Immature natural killer cell (primary cell): ENCODE measurements around the gene TRIM2. TPM values are rescaled to one million over a fixed set of nuclear protein-coding genes. Genes with fewer than 3 reads are reported as not detected.
"Not testable (repeated sequence)": the region's sequence is repeated elsewhere in the genome, so short reads cannot be mapped to it uniquely, and the experiment has no call there.

ENCODE experiments used
- DNase-seq, 3 donors: peaks; one replicate each; pipeline ENCODE4 v3.0.0; 2022; ENCODE audit warnings: mixed read lengths in 1 of 3
- H3K27ac Mint-ChIP-seq, 6 donors: one replicate each; pipeline ENCODE4 v1.8.0; 2020; ENCODE audit warnings: mixed read lengths in 6 of 6, mild to moderate bottlenecking in 5 of 6, inconsistent platforms in 4 of 6, moderate library complexity in 3 of 6
- H3K27me3 Mint-ChIP-seq, 3 donors: one replicate each; pipeline ENCODE4 v1.8.0; 2020 to 2021; ENCODE audit warnings: low read depth in 3 of 3, mild to moderate bottlenecking in 3 of 3, mixed read lengths in 3 of 3, moderate library complexity in 3 of 3, inconsistent platforms in 1 of 3
- H3K36me3 Mint-ChIP-seq, 3 donors: one replicate each; pipeline ENCODE4 v1.8.0; 2020; ENCODE audit warnings: mixed read lengths in 3 of 3, inconsistent platforms in 2 of 3, mild to moderate bottlenecking in 2 of 3
- H3K4me1 Mint-ChIP-seq, 2 donors: one replicate each; pipeline ENCODE4 v1.8.0; 2020; ENCODE audit warnings: inconsistent platforms in 2 of 2, mild to moderate bottlenecking in 2 of 2, mixed read lengths in 2 of 2, moderate library complexity in 1 of 2
- H3K4me3 Mint-ChIP-seq, 5 donors: one replicate each; pipeline ENCODE4 v1.8.0; 2020; ENCODE audit warnings: mild to moderate bottlenecking in 5 of 5, mixed read lengths in 5 of 5, inconsistent platforms in 3 of 5, moderate library complexity in 3 of 5
- H3K9me3 Mint-ChIP-seq, 6 donors: one replicate each; pipeline ENCODE4 v1.8.0; 2020; ENCODE audit warnings: mild to moderate bottlenecking in 6 of 6, mixed read lengths in 6 of 6, inconsistent platforms in 4 of 6, moderate library complexity in 3 of 6
- polyA plus RNA-seq, 3 donors: library from polyadenylated mRNA; unstranded; fragments of 300-500 nt; fragmentation: Illumina TruSeq; gene quantifications; one replicate each; pipeline ENCODE4 v1.2.3, GENCODE V29; 2021

Gene TRIM2
- polyA plus RNA-seq, 3 donors from 2014 or later: 0.51 TPM; not detected in 2

DNA sequence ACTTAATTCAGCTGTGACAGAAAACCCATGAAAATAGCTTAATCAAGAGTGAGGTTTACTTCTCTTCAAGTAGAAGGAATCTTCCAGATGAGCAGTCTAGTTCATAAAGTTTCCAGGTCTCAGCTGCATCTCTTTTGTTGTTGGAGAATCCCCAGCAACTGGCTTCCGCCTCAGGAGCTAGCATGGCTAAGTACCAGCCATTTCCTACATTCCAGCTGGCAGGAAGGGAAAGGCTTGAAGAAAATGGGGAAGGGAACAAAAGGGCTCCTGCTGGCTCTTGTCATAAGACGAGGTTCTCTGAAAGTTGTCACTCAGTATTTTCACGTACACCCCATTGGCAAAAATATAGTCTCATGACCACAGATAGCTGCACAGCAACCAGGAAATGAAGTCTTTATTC lies 27.3 kb upstream of the TRIM2 start:
- no peaks in the 10 kb centered on the region for H3K9me3 Mint-ChIP-seq
- DNase-seq: no peak
- H3K27me3 Mint-ChIP-seq: no peaks in the 10 kb centered on the region
- H3K4me1 Mint-ChIP-seq: no peaks in the 10 kb centered on the region
- no peak overlapping the region for H3K27ac Mint-ChIP-seq
- no peaks in the 10 kb centered on the region for H3K36me3 Mint-ChIP-seq
- H3K4me3 Mint-ChIP-seq: no peak overlapping the region

GRCh38 chr4:153177841-153178240 lies 26.4 kb upstream of the TRIM2 start:
- Mint-ChIP-seq H3K27ac (peak overlapping the region in 1 of 6 donors; percentile 5), H3K9me3 (no peaks in the 10 kb centered on the region), H3K4me3 (no peak overlapping the region), H3K27me3 (peaks cover 0 to 2% (median 0%) of the 10 kb centered on the region in 3 donors), H3K36me3 (no peaks in the 10 kb centered on the region), H3K4me1 (no peaks in the 10 kb centered on the region)
- no peak for DNase-seq

- DNase-seq: no peak
- Mint-ChIP-seq H3K27ac (no peak overlapping the region), H3K4me1 (no peaks in the 10 kb centered on the region), H3K27me3 (peaks cover 0 to 2% (median 0%) of the 10 kb centered on the region in 3 donors), H3K9me3 (peaks cover 0 to 2% (median 0%) of the 10 kb centered on the region in 6 donors), H3K36me3 (no peaks in the 10 kb centered on the region), H3K4me3 (no peak overlapping the region)
Observed at GRCh38 chr4:153179100-153179499, 25.1 kb upstream of the TRIM2 start.

GRCh38 chr4:153181293-153181692 lies 22.9 kb upstream of the TRIM2 start:
- Mint-ChIP-seq H3K27ac (no peak overlapping the region), H3K36me3 (no peaks in the 10 kb centered on the region), H3K4me1 (no peaks in the 10 kb centered on the region), H3K9me3 (peaks cover 0 to 2% (median 0%) of the 10 kb centered on the region in 6 donors), H3K27me3 (peaks cover 0 to 2% (median 0%) of the 10 kb centered on the region in 3 donors), H3K4me3 (no peak overlapping the region)
- no peak for DNase-seq

DNA sequence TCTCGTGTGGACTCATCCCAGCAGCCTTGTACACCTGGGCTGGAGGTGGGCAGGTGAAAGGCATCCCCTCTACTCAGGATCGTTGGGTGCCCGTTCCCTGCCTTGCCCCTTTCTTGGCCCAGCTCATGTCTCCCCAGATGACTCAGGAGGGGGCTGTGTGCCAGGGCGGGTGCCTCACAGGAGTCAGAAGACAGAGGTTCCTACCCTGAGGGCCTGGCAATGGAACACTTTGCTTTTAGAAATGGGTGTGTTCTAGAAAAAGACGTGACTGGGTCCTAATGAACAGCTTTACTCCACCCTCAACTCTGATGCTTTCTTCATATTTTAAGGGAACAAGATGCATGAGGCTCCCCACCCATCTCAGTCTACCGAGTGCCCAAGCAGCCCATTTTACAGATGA lies 22.5 kb upstream of the TRIM2 start:
- Mint-ChIP-seq H3K27ac (no peak overlapping the region), H3K4me3 (no peak overlapping the region), H3K4me1 (no peaks in the 10 kb centered on the region), H3K9me3 (peaks cover 0 to 2% (median 0%) of the 10 kb centered on the region in 6 donors), H3K36me3 (no peaks in the 10 kb centered on the region), H3K27me3 (peaks cover 0 to 2% (median 0%) of the 10 kb centered on the region in 3 donors)
- DNase-seq: no peak

DNA sequence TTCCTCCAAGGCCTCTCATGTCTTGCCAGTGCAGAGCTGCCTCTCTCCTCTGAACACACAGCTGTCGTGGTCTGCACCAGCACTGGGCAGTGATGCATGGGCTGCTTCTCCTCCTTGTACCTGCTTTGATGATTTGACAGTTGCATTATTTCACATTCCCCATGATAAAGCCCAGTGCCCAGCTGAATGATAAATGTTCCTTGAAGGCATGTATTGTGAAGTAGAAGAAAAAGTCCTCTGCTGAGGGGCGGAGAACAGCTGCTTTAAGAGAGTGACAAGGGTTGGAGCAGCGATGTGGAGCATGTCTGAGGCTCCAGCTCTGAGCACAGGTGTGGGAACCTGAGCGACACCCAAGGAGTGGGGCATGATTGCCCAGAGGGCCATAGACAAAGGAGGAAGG lies 21.1 kb upstream of the TRIM2 start:
- no peak overlapping the region for H3K27ac Mint-ChIP-seq
- no peaks in the 10 kb centered on the region for H3K36me3 Mint-ChIP-seq
- no peak for DNase-seq
- no peaks in the 10 kb centered on the region for H3K4me1 Mint-ChIP-seq
- peaks cover 0 to 4% (median 2%) of the 10 kb centered on the region in 3 donors for H3K27me3 Mint-ChIP-seq
- peaks cover 0 to 2% (median 0%) of the 10 kb centered on the region in 6 donors for H3K9me3 Mint-ChIP-seq
- H3K4me3 Mint-ChIP-seq: no peak overlapping the region

DNA sequence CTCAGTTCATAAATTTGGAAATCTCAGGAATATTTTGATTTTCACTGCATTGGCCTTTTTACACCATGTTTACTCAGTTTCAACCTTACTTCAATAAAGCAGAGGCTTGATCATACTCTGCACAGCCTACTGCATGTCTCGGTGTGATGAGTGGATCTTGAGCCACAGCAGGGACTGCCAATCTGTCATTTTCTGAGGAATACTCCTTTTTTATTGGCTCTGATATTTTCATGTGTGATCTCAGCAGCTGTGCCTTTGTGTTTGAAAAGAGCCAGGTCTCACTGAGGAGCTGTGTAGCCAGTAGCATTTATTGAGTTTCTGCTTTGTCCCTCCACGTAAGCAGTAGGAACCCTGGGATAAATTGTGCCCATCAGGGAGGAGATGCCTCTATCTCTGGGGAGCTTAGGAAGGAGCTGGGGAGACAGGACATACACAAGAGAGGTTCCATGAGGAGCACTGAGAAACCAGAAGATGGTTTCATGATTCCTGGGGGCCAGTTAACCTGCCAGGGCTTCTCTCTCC lies 18.9 kb upstream of the TRIM2 start:
- no peak for DNase-seq
- Mint-ChIP-seq H3K4me1 (no peaks in the 10 kb centered on the region), H3K9me3 (peaks cover 0 to 2% (median 0%) of the 10 kb centered on the region in 6 donors), H3K4me3 (no peak overlapping the region), H3K27me3 (peaks cover 0 to 4% (median 2%) of the 10 kb centered on the region in 3 donors), H3K27ac (no peak overlapping the region), H3K36me3 (no peaks in the 10 kb centered on the region)

- no peak overlapping the region for H3K4me3 Mint-ChIP-seq
- H3K9me3 Mint-ChIP-seq: peaks cover 0 to 2% (median 0%) of the 10 kb centered on the region in 6 donors
- no peaks in the 10 kb centered on the region for H3K36me3 Mint-ChIP-seq
- peaks cover 0 to 4% (median 2%) of the 10 kb centered on the region in 3 donors for H3K27me3 Mint-ChIP-seq
- no peak for DNase-seq
- no peak overlapping the region for H3K27ac Mint-ChIP-seq
- H3K4me1 Mint-ChIP-seq: no peaks in the 10 kb centered on the region
Observed at GRCh38 chr4:153186046-153186728, 18.1 kb upstream of the TRIM2 start.

DNA sequence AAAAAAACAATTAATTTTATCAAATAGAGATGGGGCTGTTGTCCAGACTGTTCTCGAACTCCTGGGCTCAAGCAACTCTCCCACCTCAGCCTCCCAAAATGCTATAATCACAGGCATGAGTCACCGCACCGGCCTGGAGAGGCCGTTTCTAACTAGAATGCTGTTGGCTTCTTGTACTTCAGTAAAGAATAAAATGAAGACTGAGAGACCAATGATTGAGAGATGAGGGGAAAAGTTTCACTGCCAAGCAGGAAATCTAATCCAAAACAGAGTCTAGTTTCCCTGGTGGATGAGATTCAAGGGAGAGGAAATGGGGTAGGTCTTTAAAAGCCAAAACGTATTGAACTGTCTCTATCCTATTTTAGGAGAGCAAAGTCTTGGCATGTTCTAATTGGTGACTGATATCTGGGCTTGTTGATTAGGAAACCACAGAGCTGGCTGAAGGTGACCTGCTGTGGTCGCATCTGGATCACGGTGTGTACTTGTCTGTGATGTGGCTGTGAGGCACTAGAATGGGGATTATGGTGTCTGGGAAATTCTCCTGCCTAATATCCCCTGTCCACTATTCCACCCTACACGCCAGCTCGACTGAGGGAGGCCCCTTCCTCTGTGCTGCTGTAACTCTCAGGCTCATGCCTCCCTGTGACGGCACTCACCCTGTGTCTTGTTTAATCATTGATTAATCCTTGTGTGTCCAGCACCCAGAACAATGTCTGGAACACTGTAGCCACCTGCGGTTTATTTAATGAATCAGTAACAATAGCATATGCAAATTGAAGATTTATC lies 15.0 kb upstream of the TRIM2 start:
- no peaks in the 10 kb centered on the region for H3K4me1 Mint-ChIP-seq
- no peaks in the 10 kb centered on the region for H3K36me3 Mint-ChIP-seq
- no peak overlapping the region for H3K27ac Mint-ChIP-seq
- no peak overlapping the region for H3K4me3 Mint-ChIP-seq
- DNase-seq: no peak
- peaks cover 0 to 7% (median 0%) of the 10 kb centered on the region in 3 donors for H3K27me3 Mint-ChIP-seq
- no peaks in the 10 kb centered on the region for H3K9me3 Mint-ChIP-seq

GRCh38 chr4:153191795-153192363 lies 12.4 kb upstream of the TRIM2 start:
- Mint-ChIP-seq H3K27ac (no peak overlapping the region), H3K4me1 (no peaks in the 10 kb centered on the region), H3K27me3 (peaks cover 0 to 7% (median 2%) of the 10 kb centered on the region in 3 donors), H3K9me3 (no peaks in the 10 kb centered on the region), H3K36me3 (no peaks in the 10 kb centered on the region), H3K4me3 (no peak overlapping the region)
- no peak for DNase-seq

DNA sequence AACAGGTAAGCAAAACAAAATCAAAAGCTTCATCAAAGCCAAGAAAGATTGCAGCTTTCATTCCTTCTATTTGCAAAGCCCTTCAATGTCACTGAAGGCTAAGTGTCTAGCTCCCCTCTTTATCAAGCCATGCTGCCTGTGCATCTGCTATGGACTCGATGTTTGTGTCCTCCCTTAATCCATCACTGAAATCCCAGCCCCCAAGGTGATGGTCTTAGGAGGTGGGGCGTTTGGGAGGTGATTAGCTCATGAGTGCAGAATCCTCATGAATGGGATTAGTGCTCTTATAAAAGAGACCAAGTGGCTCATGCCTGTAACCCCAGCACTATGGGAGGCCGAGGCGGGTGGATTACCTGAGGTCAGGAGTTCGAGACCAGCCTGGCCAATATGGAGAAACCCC lies 6.9 kb upstream of the TRIM2 start:
- no peak for DNase-seq
- Mint-ChIP-seq H3K9me3 (peaks cover 0 to 2% (median 0%) of the 10 kb centered on the region in 6 donors), H3K36me3 (no peaks in the 10 kb centered on the region), H3K4me3 (no peak overlapping the region), H3K4me1 (no peaks in the 10 kb centered on the region), H3K27ac (no peak overlapping the region), H3K27me3 (peaks cover 0 to 4% (median 2%) of the 10 kb centered on the region in 3 donors)

- Mint-ChIP-seq H3K36me3 (no peaks in the 10 kb centered on the region), H3K27ac (no peak overlapping the region), H3K4me3 (no peak overlapping the region), H3K9me3 (peaks cover 0 to 2% (median 0%) of the 10 kb centered on the region in 6 donors), H3K4me1 (no peaks in the 10 kb centered on the region), H3K27me3 (peaks cover 0 to 4% (median 2%) of the 10 kb centered on the region in 3 donors)
- no peak for DNase-seq
Observed at GRCh38 chr4:153198719-153199118, 5.5 kb upstream of the TRIM2 start.

DNA sequence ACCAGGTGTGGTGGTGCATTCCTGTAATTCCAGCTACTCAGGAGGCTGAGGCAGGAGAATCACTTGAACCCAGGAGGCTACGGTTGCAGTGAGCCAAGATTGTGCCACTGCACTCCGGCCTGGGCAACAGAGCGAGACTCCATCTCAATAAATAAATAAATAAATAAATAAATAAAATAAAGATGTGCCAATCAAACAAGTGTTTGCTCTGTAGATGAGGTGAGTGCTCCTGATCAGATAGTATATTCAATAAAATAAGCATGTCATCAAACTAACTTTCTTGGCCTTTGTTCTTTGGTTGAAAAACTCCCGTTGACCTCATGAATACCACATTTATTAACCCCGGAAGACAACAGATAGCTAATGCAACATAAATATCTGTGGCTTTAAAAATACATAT lies 497 bp upstream of the TRIM2 start:
- not testable (repeated sequence) for DNase-seq, H3K4me3 Mint-ChIP-seq, H3K27ac Mint-ChIP-seq, H3K9me3 Mint-ChIP-seq, H3K36me3 Mint-ChIP-seq
- peaks cover 11 to 12% of the 10 kb centered on the region in 2 donors for H3K4me1 Mint-ChIP-seq
- peaks cover 4 to 12% (median 7%) of the 10 kb centered on the region in 3 donors for H3K27me3 Mint-ChIP-seq
